LoVo (cell line): ENCODE data around the gene MRTFA.
A peak's percentile ranks its signal among the peaks of the same experiment; 100 is the strongest.
"Not testable (repeated sequence)": the region's sequence is repeated elsewhere in the genome, so short reads cannot be mapped to it uniquely, and the experiment has no call there.

Source experiments
- DNase-seq: peaks from one replicate; pipeline ENCODE4 v3.0.0-alpha.2; 2016; ENCODE audit warnings: low spot score

Gene MRTFA

GRCh38 chr22:40521046-40521445 is 115.5 kb downstream of the MRTFA start:
- DNase-seq: no peak

GRCh38 chr22:40520562-40520961 is 116.0 kb downstream of the MRTFA start:
- DNase-seq: no peak

GRCh38 chr22:40519948-40520331 is 116.6 kb downstream of the MRTFA start:
- DNase-seq: no peak

- no peak for DNase-seq
These were observed 117.1 kb downstream of the MRTFA start for GRCh38 chr22:40519284-40519947.

- DNase-seq: no peak
These were observed 117.7 kb downstream of the MRTFA start for GRCh38 chr22:40518840-40519239.

- no peak for DNase-seq
These were observed 118.9 kb downstream of the MRTFA start for GRCh38 chr22:40517631-40518030.

GRCh38 chr22:40516416-40516815 is 120.1 kb downstream of the MRTFA start:
- DNase-seq: no peak

- peak; percentile 22 for DNase-seq
These were observed 123.9 kb downstream of the MRTFA start for GRCh38 chr22:40512426-40513136.

GRCh38 chr22:40511604-40512003 is 124.9 kb downstream of the MRTFA start:
- no peak for DNase-seq

GRCh38 chr22:40510631-40511364 is 125.7 kb downstream of the MRTFA start:
- no peak for DNase-seq

GRCh38 chr22:40509401-40510134 is 127.0 kb downstream of the MRTFA start:
- DNase-seq: no peak

GRCh38 chr22:40508046-40508445 is 128.5 kb downstream of the MRTFA start:
- DNase-seq: not testable (repeated sequence)

- DNase-seq: no peak
These were observed 129.0 kb downstream of the MRTFA start for GRCh38 chr22:40507491-40507890.

- DNase-seq: no peak
These were observed 129.8 kb downstream of the MRTFA start for GRCh38 chr22:40506762-40507161.

GRCh38 chr22:40504285-40505249 is 132.0 kb downstream of the MRTFA start:
- no peak for DNase-seq

GRCh38 chr22:40502919-40503318 is 133.6 kb downstream of the MRTFA start:
- no peak for DNase-seq

GRCh38 chr22:40500465-40500786 is 136.1 kb downstream of the MRTFA start:
- not testable (repeated sequence) for DNase-seq

- peak; percentile 68 for DNase-seq
These were observed 137.3 kb downstream of the MRTFA start for GRCh38 chr22:40499209-40499623.

GRCh38 chr22:40498420-40499208 is 137.9 kb downstream of the MRTFA start:
- DNase-seq: peak; percentile 81

- DNase-seq: no peak
These were observed 143.1 kb downstream of the MRTFA start for GRCh38 chr22:40493441-40493840.
